Gastroesophageal sphincter (tissue), 4 donors: ENCODE data around the gene C19orf25. TPM values are rescaled to one million over a fixed set of nuclear protein-coding genes. Genes with fewer than 3 reads are reported as not detected.
"Not testable (repeated sequence)": the region's sequence is repeated elsewhere in the genome, so short reads cannot be mapped to it uniquely, and the experiment has no call there.

Source experiments
- ATAC-seq: fragments of 150-250 bp; one replicate; pipeline ENCODE4 v1.9.1; 2016; ENCODE audit warnings: mild to moderate bottlenecking, moderate library complexity
- H3K27ac ChIP-seq, 4 donors: fragments of 200-600 bp; sonication (generic) in 3 of 4; 1 replicate in 3 of 4; 2 replicates in 1 of 4; pipeline ENCODE4 v1.5.1; 2016 to 2019
- H3K27me3 ChIP-seq: fragments of 200-600 bp; sonication (generic); one replicate; pipeline ENCODE4 v1.5.1; 2019
- H3K36me3 ChIP-seq, 2 donors: fragments of 200-600 bp; sonication (generic); one replicate each; pipeline ENCODE4 v1.5.1; 2019; ENCODE audit warnings: control low read depth in 1 of 2
- H3K4me1 ChIP-seq, 3 donors: fragments of 200-600 bp; sonication (generic); 1 replicate in 2 of 3; 2 replicates in 1 of 3; pipeline ENCODE4 v1.5.1; 2016 to 2019; ENCODE audit warnings: control low read depth in 2 of 3
- H3K4me3 ChIP-seq, 2 donors: fragments of 200-600 bp; sonication (generic); one replicate each; pipeline ENCODE4 v1.5.1; 2019; ENCODE audit warnings: mild to moderate bottlenecking in 1 of 2, moderate library complexity in 1 of 2
- H3K9me3 ChIP-seq, 3 donors: fragments of 200-600 bp; sonication (generic); one replicate each; pipeline ENCODE4 v1.5.1; 2017 to 2019; ENCODE audit warnings: control low read depth in 2 of 3
- CTCF ChIP-seq, 4 experiments: fragments of 200-600 bp in 2 of 4; fragments of 450-650 bp in 2 of 4; sonication (generic) in 1 of 4; IDR thresholded peaks; one replicate each; pipeline ENCODE4 v1.5.1; 2017 to 2019; ENCODE audit warnings: antibody characterized with exemption in 4 of 4, mild to moderate bottlenecking in 2 of 4, moderate library complexity in 2 of 4
- EP300 ChIP-seq: sonication (generic); formaldehyde crosslinking; IDR thresholded peaks from one replicate; pipeline ENCODE4 v1.6.1; 2017; ENCODE audit warnings: antibody characterized with exemption, mild to moderate bottlenecking
- POLR2A ChIP-seq, 2 donors: fragments of 450-650 bp; IDR thresholded peaks; one replicate each; pipeline ENCODE4 v1.6.1; 2017; ENCODE audit warnings: antibody characterized with exemption in 2 of 2, mild to moderate bottlenecking in 2 of 2, moderate library complexity in 1 of 2
- POLR2AphosphoS5 ChIP-seq: sonication (generic); formaldehyde crosslinking; IDR thresholded peaks from one replicate; pipeline ENCODE4 v1.6.1; 2017; ENCODE audit warnings: antibody characterized with exemption
- WGBS, 2 donors: methylation state at CpG; one replicate each; pipeline ENCODE4 v1.1.5; 2018; ENCODE audit warnings: low coverage in 1 of 2; 5-methylcytosine and 5-hydroxymethylcytosine counted together
- total RNA-seq, 4 donors: library from RNA; depleted of rRNA; stranded (reverse); fragments of >200 nt; gene quantifications; one replicate each; pipeline ENCODE4 v1.1.0, GENCODE V29; 2016

The C19orf25 gene
- total RNA-seq, 4 donors from 2014 or later = 20.6 to 40.0 (median 28.2) TPM

- Histone ChIP-seq H3K36me3 (no peaks in the 10 kb centered on the region), H3K9me3 (no peaks in the 10 kb centered on the region), H3K27ac (no peak overlapping the region), H3K4me1 (peaks cover 0 to 12% (median 0%) of the 10 kb centered on the region in 3 donors), H3K4me3 (no peak overlapping the region), H3K27me3 (peaks cover 59% of the 10 kb centered on the region)
- no peak for TF ChIP-seq POLR2A (IDR thresholded peaks at IDR 0.05)
- no peak for TF ChIP-seq EP300
- no peak for TF ChIP-seq CTCF (IDR thresholded peaks at IDR 0.05)
- no peak for TF ChIP-seq POLR2AphosphoS5
- ATAC-seq = no peak
- 40% methylated on average over 5 of the region's 14 CpGs; no CpG with 5 or more reads in 1 of the 2 donors for WGBS, 2 donors
These were observed 42.6 kb upstream of the C19orf25 start for GRCh38 chr19:1521636-1522035.

GRCh38 chr19:1520203-1520780 is 41.3 kb upstream of the C19orf25 start:
- ATAC-seq = no peak

GRCh38 chr19:1519802-1520201 is 40.8 kb upstream of the C19orf25 start:
- H3K9me3 ChIP-seq, H3K27ac ChIP-seq, ATAC-seq, H3K36me3 ChIP-seq, H3K4me3 ChIP-seq: not testable (repeated sequence)
- H3K4me1 ChIP-seq = peaks cover 0 to 12% (median 0%) of the 10 kb centered on the region in 3 donors
- 80% methylated on average over 2 of the region's 8 CpGs; no CpG with 5 or more reads in 1 of the 2 donors for WGBS, 2 donors
- peaks cover 59% of the 10 kb centered on the region for H3K27me3 ChIP-seq

More at GRCh38 chr19:1520203-1520780, 41.3 kb upstream of the C19orf25 start:
- WGBS, 2 donors = 67 to 86% methylated on average over 1 of the region's 17 CpGs
- H3K4me3 ChIP-seq = no peak overlapping the region
- no peak overlapping the region for H3K27ac ChIP-seq
- peaks cover 59% of the 10 kb centered on the region for H3K27me3 ChIP-seq
- no peaks in the 10 kb centered on the region for H3K9me3 ChIP-seq
- no peaks in the 10 kb centered on the region for H3K36me3 ChIP-seq
- peaks cover 0 to 12% (median 0%) of the 10 kb centered on the region in 3 donors for H3K4me1 ChIP-seq
- TF ChIP-seq POLR2AphosphoS5 (no peak), POLR2A (IDR thresholded peaks at IDR 0.05) (no peak), CTCF (IDR thresholded peaks at IDR 0.05) (no peak), EP300 (no peak)

GRCh38 chr19:1518471-1518870 is 39.5 kb upstream of the C19orf25 start:
- peaks cover 59% of the 10 kb centered on the region for H3K27me3 ChIP-seq
- H3K9me3 ChIP-seq = no peaks in the 10 kb centered on the region
- TF ChIP-seq POLR2AphosphoS5 = no peak
- TF ChIP-seq EP300 = no peak
- no peak for TF ChIP-seq CTCF (IDR thresholded peaks at IDR 0.05)
- TF ChIP-seq POLR2A (IDR thresholded peaks at IDR 0.05) = no peak
- H3K4me3 ChIP-seq = no peak overlapping the region
- peaks cover 0 to 6% (median 3%) of the 10 kb centered on the region in 3 donors for H3K4me1 ChIP-seq
- 88% methylated on average over 3 of the region's 4 CpGs; no CpG with 5 or more reads in 1 of the 2 donors for WGBS, 2 donors
- no peak overlapping the region for H3K27ac ChIP-seq
- no peak for ATAC-seq
- H3K36me3 ChIP-seq = no peaks in the 10 kb centered on the region

- no peak for TF ChIP-seq EP300
- TF ChIP-seq POLR2A (IDR thresholded peaks at IDR 0.05) = no peak
- TF ChIP-seq CTCF (IDR thresholded peaks at IDR 0.05) = no peak
- no peak for TF ChIP-seq POLR2AphosphoS5
- Histone ChIP-seq H3K27me3 (peaks cover 70% of the 10 kb centered on the region), H3K9me3 (no peaks in the 10 kb centered on the region), H3K4me1 (peaks cover 0 to 26% (median 4%) of the 10 kb centered on the region in 3 donors), H3K4me3 (no peak overlapping the region), H3K36me3 (no peaks in the 10 kb centered on the region), H3K27ac (no peak overlapping the region)
- WGBS, 2 donors = 58 to 90% methylated on average over 2 to 6 of the region's 8 CpGs
- no peak for ATAC-seq
These were observed 37.4 kb upstream of the C19orf25 start for GRCh38 chr19:1516395-1516753.
